Heart left ventricle (tissue), 13 donors: ENCODE measurements around the gene PPA2.

ENCODE experiments used
- POLR2A ChIP-seq, 2 donors: fragments of 450-650 bp; IDR thresholded peaks; one replicate each; pipeline ENCODE4 v1.6.1; 2017; ENCODE audit warnings: antibody characterized with exemption in 2 of 2, mild to moderate bottlenecking in 2 of 2, moderate library complexity in 2 of 2
- TF ChIP-seq, protein P1 (sequence below), 12 donors: fragments of 200-600 bp; sonication (generic) in 4 of 12; IDR thresholded peaks; one replicate each; pipeline versions ENCODE4 v1.5.0 to v1.8.0; 2018 to 2022; ENCODE audit warnings: antibody characterized with exemption in 12 of 12, mild to moderate bottlenecking in 5 of 12
- donor health status: ischemic (EF 13 %, LVEDD 7.1; RV severe dilation, severe dysfunction).
- donor health status: DM: no; HTN: yes; CAD: no.
- donor health status: DM: no; HTN: no; CAD: no.
- donor health status: ischemic (EF 25% LVEDD 6.9; RV normal size, moderate dysfunction).
- donor health status: ischemic (EF 25% LVEDD 5.7; RV mildly dilated, moderate dysfunction).
- donor health status: ischemic (EF 35%, LVEDD 5.7; RV mildly dilated, moderate dysfunction).
- donor health status: nonischemic (EF 11% LVEDD 7.7; RV severe dilation, severe dysfunction).
- donor health status: DM: yes; HTN: yes; CAD: no.
- donor health status: PGD.
- donor health status: ischemic (EF 29% LVEDD 5.4; RV normal size, mild dysfunction).
- donor health status: nonischemic (EF 23%, LVEDD 6.1; RV moderate dilation, normal function).

GRCh38 chr4:105386012-105386411, 87.8 kb downstream of the PPA2 start:
- TF ChIP-seq, protein P1, sequence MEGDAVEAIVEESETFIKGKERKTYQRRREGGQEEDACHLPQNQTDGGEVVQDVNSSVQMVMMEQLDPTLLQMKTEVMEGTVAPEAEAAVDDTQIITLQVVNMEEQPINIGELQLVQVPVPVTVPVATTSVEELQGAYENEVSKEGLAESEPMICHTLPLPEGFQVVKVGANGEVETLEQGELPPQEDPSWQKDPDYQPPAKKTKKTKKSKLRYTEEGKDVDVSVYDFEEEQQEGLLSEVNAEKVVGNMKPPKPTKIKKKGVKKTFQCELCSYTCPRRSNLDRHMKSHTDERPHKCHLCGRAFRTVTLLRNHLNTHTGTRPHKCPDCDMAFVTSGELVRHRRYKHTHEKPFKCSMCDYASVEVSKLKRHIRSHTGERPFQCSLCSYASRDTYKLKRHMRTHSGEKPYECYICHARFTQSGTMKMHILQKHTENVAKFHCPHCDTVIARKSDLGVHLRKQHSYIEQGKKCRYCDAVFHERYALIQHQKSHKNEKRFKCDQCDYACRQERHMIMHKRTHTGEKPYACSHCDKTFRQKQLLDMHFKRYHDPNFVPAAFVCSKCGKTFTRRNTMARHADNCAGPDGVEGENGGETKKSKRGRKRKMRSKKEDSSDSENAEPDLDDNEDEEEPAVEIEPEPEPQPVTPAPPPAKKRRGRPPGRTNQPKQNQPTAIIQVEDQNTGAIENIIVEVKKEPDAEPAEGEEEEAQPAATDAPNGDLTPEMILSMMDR (IDR thresholded peaks at IDR 0.05), result no peak
- TF ChIP-seq POLR2A (IDR thresholded peaks at IDR 0.05), result no peak
